GM12864 (cell line): ENCODE measurements around the gene PEX3.
A peak's percentile ranks its signal among the peaks of the same experiment; 100 is the strongest.
"Not testable (repeated sequence)": the region's sequence is repeated elsewhere in the genome, so short reads cannot be mapped to it uniquely, and the experiment has no call there.

ENCODE experiments used
- DNase-seq: peaks from one replicate; pipeline ENCODE4 v3.0.0-alpha.2; 2011; ENCODE audit warnings: low read depth
- H3K4me3 ChIP-seq: 2 replicates; pipeline ENCODE4 v1.5.1; 2011; ENCODE audit warnings: mild to moderate bottlenecking, low read depth, low read length, control low read depth
- CTCF ChIP-seq: IDR thresholded peaks from 2 replicates; pipeline ENCODE4 v1.5.1; 2011; ENCODE audit warnings: low read depth, mild to moderate bottlenecking, moderate library complexity, low read length, control low read depth, inconsistent platforms; ENCODE audit errors: missing control alignments

PEX3 gene

GRCh38 chr6:143506199-143506598 lies 55.6 kb downstream of the PEX3 start:
- H3K4me3 ChIP-seq: no peak overlapping the region
- DNase-seq: no peak
- no peak for TF ChIP-seq CTCF

- no peak for TF ChIP-seq CTCF
- no peak for DNase-seq
These were observed 56.0 kb downstream of the PEX3 start for GRCh38 chr6:143506620-143507019.

GRCh38 chr6:143507358-143508145 lies 56.9 kb downstream of the PEX3 start:
- H3K4me3 ChIP-seq: no peak overlapping the region
- DNase-seq: peak; percentile 16
- no peak for TF ChIP-seq CTCF

More at GRCh38 chr6:143506620-143507019, 56.0 kb downstream of the PEX3 start:
- H3K4me3 ChIP-seq: no peak overlapping the region

- not testable (repeated sequence) for DNase-seq, H3K4me3 ChIP-seq
These were observed 59.7 kb downstream of the PEX3 start for GRCh38 chr6:143510326-143510725.

GRCh38 chr6:143510991-143511891 lies 60.6 kb downstream of the PEX3 start, which contains the start of gene FUCA2:
TSS of gene FUCA2 (minus strand) at chr6:143511720. CDS start at chr6:143511634, 86 bp downstream.
- DNase-seq: peak; percentile 43
- no peak for TF ChIP-seq CTCF
- peak within 1 kb of the TSS; percentile 71 for H3K4me3 ChIP-seq

GRCh38 chr6:143513410-143513809 lies 62.8 kb downstream of the PEX3 start:
- no peak for DNase-seq
- H3K4me3 ChIP-seq: no peak overlapping the region

More at GRCh38 chr6:143513410-143513809, 62.8 kb downstream of the PEX3 start:
- TF ChIP-seq CTCF: peak; percentile 65
